Fibroblast of skin of left biceps (primary cell): ENCODE measurements around the gene ESYT1.

Experiments used
- DNase-seq, 2 experiments: peaks; one replicate each; pipeline ENCODE4 v3.0.0-alpha.2; 2013; ENCODE audit warnings: low read depth in 2 of 2

The ESYT1 gene

GRCh38 chr12:56126732-56127239, 1.3 kb upstream of the ESYT1 start:
- DNase-seq, result no peak

- no peak for DNase-seq
These were observed 581 bp upstream of the ESYT1 start for GRCh38 chr12:56127485-56127887.

GRCh38 chr12:56128670-56129205, 671 bp downstream of the ESYT1 start:
- DNase-seq, result no peak

- no peak for DNase-seq
These were observed 1.3 kb downstream of the ESYT1 start for GRCh38 chr12:56129206-56129941.

GRCh38 chr12:56129942-56130495, 2.0 kb downstream of the ESYT1 start:
- DNase-seq, result no peak

GRCh38 chr12:56130876-56131275, 2.8 kb downstream of the ESYT1 start:
- no peak for DNase-seq

GRCh38 chr12:56134897-56135296, 6.8 kb downstream of the ESYT1 start:
- DNase-seq, result no peak

GRCh38 chr12:56137853-56138571, 9.9 kb downstream of the ESYT1 start:
- DNase-seq, result no peak

- no peak for DNase-seq
These were observed 14.1 kb downstream of the ESYT1 start for GRCh38 chr12:56141946-56142784.

- no peak for DNase-seq
These were observed 15.2 kb downstream of the ESYT1 start for GRCh38 chr12:56143217-56143616.

GRCh38 chr12:56143870-56144269, 15.8 kb downstream of the ESYT1 start:
- DNase-seq, result no peak

- DNase-seq, result no peak
These were observed 17.1 kb downstream of the ESYT1 start for GRCh38 chr12:56145217-56145616.

GRCh38 chr12:56146492-56147460, 18.7 kb downstream of the ESYT1 start:
- no peak for DNase-seq

GRCh38 chr12:56150563-56150962, 22.5 kb downstream of the ESYT1 start:
- no peak for DNase-seq

- no peak for DNase-seq
These were observed 23.6 kb downstream of the ESYT1 start for GRCh38 chr12:56151672-56152131.

GRCh38 chr12:56152132-56152755, 24.2 kb downstream of the ESYT1 start, which contains the start of gene MYL6B:
MYL6B (plus strand) TSS chr12:56152587; CDS start chr12:56153919, 1,332 bp downstream.
- peak; percentile 64 to 73 for DNase-seq

GRCh38 chr12:56152756-56153677, 24.9 kb downstream of the ESYT1 start:
- DNase-seq, result no peak

- DNase-seq, result no peak
These were observed 25.6 kb downstream of the ESYT1 start for GRCh38 chr12:56153678-56154065.
